ENCODE data around the gene CYGB.

CYGB gene

DNA sequence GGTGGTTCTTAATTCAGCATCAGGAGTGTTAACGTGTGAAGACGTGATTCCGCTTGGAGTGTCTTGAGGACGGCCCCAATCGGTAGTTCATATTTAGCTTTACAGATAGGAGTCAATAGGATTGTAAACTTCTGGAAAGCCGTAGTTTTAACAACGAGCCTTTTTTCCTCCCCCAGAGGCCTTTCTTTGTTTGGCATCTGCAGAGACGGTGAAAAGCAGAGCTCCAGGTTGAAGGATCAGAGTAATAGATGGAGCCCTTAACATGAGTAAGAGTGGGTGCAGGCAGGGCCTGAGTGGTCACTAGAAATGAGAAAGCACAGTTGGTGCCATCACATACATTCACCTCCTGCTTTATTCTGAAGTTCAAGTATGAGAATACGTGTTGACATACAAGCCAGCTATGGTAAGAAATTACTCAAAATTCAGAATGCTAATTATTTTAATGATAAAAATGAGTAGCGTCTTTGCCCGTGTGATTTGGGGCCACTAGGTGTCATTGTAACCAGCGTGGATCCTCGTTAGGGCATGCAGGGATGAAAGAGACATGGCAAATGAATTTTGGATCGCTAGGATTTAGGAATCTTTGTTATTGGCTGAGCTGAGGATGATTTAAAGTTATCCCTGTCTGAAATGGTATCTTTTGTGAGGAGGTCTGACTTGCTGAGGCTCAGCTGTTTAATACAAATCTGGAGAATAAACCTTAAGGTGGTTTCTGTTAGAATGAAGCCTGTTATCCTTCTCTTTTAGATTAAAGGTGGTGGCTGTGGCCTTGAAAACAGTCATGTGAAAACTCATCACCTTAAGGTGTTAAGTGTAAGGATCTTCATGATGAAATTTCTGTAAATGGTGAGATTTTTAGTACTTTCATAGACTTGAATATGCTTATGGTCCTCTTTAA is 20.9 kb upstream of the CYGB start:
- TF ChIP-seq, protein P1, sequence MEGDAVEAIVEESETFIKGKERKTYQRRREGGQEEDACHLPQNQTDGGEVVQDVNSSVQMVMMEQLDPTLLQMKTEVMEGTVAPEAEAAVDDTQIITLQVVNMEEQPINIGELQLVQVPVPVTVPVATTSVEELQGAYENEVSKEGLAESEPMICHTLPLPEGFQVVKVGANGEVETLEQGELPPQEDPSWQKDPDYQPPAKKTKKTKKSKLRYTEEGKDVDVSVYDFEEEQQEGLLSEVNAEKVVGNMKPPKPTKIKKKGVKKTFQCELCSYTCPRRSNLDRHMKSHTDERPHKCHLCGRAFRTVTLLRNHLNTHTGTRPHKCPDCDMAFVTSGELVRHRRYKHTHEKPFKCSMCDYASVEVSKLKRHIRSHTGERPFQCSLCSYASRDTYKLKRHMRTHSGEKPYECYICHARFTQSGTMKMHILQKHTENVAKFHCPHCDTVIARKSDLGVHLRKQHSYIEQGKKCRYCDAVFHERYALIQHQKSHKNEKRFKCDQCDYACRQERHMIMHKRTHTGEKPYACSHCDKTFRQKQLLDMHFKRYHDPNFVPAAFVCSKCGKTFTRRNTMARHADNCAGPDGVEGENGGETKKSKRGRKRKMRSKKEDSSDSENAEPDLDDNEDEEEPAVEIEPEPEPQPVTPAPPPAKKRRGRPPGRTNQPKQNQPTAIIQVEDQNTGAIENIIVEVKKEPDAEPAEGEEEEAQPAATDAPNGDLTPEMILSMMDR (IDR thresholded peaks at IDR 0.05; ENCODE audit: low read depth, low read length), result peak; percentile 63
- H3K4me3 ChIP-seq (ENCODE audit: low read depth, low read length), result peak overlapping the region; percentile 76
- in situ Hi-C loops (cut with HindIII; ENCODE audit: low sequenced_read_pairs), result no loop called here
- peak; percentile 32 for DNase-seq (ENCODE audit: low read depth, low spot score)

DNA sequence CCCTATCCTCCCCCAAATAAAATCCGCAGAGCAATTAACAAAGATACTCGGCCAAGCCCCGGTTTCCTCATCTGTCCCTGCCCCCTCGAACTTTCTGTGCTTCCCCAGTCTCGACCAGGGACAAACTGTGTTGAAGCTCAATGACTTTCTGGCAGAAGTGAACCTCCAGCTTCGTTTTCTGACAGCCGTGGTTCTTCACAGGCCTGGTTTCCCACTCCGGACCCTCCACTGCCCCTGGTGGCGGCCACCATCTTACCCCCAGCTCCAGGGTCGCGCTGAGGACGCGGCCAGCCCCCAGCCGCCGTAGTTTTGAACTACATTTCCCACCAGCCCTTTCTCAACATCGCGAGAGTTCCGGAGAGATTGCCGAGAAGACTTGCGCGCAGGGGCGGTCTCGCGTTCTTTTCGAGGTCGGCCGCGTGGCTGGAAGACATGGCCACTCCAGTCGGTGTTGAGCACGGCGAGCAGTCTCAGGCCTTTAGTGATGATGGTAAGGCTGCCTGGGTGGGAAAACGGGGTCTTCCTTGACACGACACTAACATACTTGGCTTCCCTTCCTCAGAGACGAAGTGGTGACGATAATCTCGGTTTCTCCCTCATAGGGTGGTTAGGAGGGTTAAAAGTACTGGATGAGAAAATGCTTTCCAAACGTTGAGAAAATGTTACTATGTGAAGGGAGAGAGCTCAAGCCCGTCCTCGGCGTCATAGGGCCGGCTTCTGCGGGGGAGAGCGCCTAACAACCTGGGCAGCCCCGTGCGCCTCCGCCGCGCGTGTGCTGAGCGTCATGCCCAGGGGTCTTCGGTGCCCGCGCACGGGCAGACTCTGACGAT is 20.1 kb upstream of the CYGB start:
- TF ChIP-seq, protein P1 (IDR thresholded peaks at IDR 0.05; ENCODE audit: low read depth, low read length), result peak; percentile 69
- in situ Hi-C loops (cut with HindIII; ENCODE audit: low sequenced_read_pairs), result no loop called here
- peak overlapping the region; percentile 76 for H3K4me3 ChIP-seq (ENCODE audit: low read depth, low read length)
- peak; percentile 96 for DNase-seq (ENCODE audit: low read depth, low spot score)

DNA sequence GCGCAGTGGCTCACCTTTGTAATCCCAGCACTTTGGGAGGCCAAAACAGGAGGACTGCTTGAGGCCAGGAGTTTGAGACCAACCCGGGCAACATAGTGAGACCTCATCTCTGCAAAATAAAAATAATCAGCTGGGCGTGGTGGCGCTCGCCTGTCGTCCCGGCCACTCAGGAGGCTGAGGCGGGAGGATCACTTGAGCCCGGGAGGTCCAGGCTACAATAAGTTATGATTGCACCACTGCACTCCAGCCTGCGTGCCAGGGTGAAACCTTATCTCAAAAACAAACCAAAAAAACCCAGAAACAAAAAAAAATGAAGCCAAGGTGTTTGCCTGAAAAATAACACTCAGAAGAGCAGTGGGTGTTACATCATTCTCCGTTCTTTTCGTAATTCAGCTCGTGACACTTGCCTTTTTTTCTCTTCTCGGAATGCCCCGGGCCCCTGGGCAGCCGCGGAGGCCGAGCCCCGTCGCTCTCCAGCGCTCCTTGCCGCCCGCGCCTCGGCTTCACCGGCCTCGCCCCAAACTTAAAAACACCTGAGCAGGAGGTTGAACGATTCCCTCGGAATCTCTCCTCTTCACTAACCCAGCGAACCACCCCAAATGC is 19.4 kb upstream of the CYGB start:
- H3K4me3 ChIP-seq (ENCODE audit: low read depth, low read length), result peak overlapping the region; percentile 76
- in situ Hi-C loops (cut with HindIII; ENCODE audit: low sequenced_read_pairs), result no loop called here
- DNase-seq (ENCODE audit: low read depth, low spot score), result no peak
- TF ChIP-seq, protein P1 (IDR thresholded peaks at IDR 0.05; ENCODE audit: low read depth, low read length), result no peak

DNA sequence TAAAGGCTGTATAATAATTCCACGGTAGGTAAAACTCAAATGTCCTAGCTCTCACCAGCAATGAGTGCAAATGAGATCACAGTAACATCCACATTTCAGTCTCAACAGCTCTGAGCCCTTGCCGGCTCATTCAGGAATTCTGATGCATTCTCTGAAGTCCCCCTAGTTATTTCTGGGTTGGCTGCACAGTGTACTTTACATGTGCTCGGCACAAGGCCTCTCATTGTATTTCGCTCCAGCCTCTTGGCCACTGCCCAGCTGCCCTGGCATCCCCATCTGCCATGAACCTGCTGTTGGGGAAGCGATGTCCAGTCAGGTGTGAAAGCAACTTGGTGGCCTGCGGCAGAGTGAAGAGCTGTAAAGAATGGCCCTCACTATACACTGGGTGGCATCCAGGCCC is 16.6 kb upstream of the CYGB start:
- no peak for DNase-seq (ENCODE audit: low read depth, low spot score)
- H3K4me3 ChIP-seq (ENCODE audit: low read depth, low read length), result no peak overlapping the region
- in situ Hi-C loops (cut with HindIII; ENCODE audit: low sequenced_read_pairs), result no loop called here

DNA sequence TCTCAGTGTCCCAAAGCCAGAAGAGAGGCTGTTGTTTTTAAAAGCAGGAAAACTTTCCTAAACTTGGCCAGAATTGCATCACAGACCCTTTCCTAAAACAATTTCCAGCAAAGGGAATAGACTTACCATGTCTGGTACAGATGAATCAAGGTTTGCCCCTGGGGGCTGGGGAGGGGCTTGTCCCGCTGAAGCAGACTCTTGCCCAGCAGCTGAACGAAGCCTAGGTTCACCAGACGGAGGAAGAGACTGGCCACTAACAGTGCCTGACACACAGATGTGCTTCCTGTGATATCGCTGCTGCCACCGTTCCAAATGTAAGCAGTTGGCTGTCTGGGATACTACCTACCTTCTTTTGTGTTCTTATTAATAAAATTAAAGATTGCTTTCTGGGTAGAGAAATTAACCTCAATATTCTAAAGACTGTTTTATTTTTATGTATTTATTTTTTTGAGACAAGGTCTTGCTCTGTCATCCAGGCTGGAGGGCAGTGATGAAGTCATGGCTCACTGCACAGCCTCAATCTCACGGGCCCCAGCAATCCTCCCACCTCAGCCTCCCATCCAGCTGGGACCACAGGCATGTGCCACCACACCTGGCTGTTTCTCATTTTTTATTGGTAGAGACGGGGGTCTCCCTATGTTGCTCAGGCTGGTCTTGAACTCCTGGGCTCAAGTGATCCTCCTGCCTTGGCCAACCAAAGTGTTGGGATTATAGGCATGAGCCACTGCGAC is 15.8 kb upstream of the CYGB start:
- in situ Hi-C loops (cut with HindIII; ENCODE audit: low sequenced_read_pairs), result no loop called here
- H3K4me3 ChIP-seq (ENCODE audit: low read depth, low read length), result no peak overlapping the region
- no peak for DNase-seq (ENCODE audit: low read depth, low spot score)
- TF ChIP-seq, protein P1 (IDR thresholded peaks at IDR 0.05; ENCODE audit: low read depth, low read length), result no peak

More for the DNA sequence above, 16.6 kb upstream of the CYGB start:
- TF ChIP-seq, protein P1 (IDR thresholded peaks at IDR 0.05; ENCODE audit: low read depth, low read length), result no peak

DNA sequence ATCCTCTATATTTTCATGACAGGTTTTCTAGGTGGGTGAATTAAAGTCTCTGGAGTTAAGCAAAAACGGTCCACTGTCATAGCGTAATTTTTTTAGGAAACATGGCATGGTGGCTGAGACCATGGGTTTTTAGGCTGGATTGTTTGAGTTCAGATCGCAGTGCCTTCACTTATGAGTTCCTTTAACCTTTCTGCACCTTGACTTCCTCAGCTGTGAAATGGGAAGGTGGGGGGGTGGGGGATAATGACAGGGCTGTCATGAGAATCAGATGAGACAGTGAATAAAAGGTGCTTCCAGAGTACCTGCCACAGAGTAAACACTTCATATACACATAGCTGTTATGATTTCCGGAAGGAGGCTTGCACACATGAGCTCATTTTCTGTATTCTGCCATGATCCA is 14.2 kb upstream of the CYGB start:
- TF ChIP-seq, protein P1 (IDR thresholded peaks at IDR 0.05; ENCODE audit: low read depth, low read length), result no peak
- H3K4me3 ChIP-seq (ENCODE audit: low read depth, low read length), result no peak overlapping the region
- DNase-seq (ENCODE audit: low read depth, low spot score), result no peak
- in situ Hi-C loops (cut with HindIII; ENCODE audit: low sequenced_read_pairs), result no loop called here

Measured in astrocyte of the spinal cord (primary cell).